ENCODE measurements around the gene DMD.

Gene DMD

DNA sequence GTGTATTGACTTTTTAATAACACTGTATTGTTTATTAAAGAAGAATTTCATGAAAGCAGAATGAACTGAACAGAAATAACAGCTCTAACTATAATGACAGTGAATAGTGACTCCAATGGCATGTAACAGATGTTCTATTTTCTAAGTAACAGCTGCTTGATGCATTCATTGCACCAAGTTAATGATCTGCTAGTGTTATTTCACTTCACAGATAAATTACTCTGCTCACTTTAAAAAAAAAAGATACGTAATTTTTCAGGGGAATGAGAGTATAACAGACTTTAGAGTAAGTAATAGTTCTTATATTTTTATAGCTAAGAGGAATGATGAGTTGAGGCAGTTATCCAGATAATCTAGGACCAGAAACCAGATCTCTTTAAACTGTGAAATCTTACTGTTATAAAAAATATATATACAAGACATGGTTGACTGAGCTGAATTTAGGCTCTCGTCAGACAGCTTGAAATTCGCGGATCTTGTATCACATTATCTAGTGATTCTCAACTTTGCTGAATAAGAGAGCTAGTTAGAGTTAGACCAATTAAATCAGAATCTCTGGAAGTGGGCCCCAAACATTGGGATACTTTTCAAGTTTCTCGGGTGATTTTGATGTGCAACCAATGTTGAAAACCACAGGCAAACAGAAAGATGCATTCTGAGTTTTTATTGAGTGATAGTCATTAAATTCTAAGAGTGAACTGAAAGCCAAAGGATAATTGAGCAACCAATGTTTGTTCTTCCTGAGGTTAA, 840.7 kb downstream of the DMD start:
- TF ChIP-seq FOXP2 (optimal IDR thresholded peaks at IDR 0.05; ENCODE audit: borderline replicate concordance, extremely low read depth, extremely low read length, insufficient read depth) (no peak), POLR2AphosphoS5 (IDR thresholded peaks at IDR 0.05; ENCODE audit: low read depth, low read length) (no peak), SIN3A (IDR thresholded peaks at IDR 0.05; ENCODE audit: borderline replicate concordance, insufficient read depth, low read length) (no peak), TAF1 (IDR thresholded peaks at IDR 0.05; ENCODE audit: borderline replicate concordance, insufficient read depth, low read length) (no peak)
- TF ChIP-seq, protein P1, sequence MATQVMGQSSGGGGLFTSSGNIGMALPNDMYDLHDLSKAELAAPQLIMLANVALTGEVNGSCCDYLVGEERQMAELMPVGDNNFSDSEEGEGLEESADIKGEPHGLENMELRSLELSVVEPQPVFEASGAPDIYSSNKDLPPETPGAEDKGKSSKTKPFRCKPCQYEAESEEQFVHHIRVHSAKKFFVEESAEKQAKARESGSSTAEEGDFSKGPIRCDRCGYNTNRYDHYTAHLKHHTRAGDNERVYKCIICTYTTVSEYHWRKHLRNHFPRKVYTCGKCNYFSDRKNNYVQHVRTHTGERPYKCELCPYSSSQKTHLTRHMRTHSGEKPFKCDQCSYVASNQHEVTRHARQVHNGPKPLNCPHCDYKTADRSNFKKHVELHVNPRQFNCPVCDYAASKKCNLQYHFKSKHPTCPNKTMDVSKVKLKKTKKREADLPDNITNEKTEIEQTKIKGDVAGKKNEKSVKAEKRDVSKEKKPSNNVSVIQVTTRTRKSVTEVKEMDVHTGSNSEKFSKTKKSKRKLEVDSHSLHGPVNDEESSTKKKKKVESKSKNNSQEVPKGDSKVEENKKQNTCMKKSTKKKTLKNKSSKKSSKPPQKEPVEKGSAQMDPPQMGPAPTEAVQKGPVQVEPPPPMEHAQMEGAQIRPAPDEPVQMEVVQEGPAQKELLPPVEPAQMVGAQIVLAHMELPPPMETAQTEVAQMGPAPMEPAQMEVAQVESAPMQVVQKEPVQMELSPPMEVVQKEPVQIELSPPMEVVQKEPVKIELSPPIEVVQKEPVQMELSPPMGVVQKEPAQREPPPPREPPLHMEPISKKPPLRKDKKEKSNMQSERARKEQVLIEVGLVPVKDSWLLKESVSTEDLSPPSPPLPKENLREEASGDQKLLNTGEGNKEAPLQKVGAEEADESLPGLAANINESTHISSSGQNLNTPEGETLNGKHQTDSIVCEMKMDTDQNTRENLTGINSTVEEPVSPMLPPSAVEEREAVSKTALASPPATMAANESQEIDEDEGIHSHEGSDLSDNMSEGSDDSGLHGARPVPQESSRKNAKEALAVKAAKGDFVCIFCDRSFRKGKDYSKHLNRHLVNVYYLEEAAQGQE (IDR thresholded peaks at IDR 0.05; ENCODE audit: insufficient read depth in 1 of 2, low read depth in 2 of 2, low read length in 2 of 2): no peak

DNA sequence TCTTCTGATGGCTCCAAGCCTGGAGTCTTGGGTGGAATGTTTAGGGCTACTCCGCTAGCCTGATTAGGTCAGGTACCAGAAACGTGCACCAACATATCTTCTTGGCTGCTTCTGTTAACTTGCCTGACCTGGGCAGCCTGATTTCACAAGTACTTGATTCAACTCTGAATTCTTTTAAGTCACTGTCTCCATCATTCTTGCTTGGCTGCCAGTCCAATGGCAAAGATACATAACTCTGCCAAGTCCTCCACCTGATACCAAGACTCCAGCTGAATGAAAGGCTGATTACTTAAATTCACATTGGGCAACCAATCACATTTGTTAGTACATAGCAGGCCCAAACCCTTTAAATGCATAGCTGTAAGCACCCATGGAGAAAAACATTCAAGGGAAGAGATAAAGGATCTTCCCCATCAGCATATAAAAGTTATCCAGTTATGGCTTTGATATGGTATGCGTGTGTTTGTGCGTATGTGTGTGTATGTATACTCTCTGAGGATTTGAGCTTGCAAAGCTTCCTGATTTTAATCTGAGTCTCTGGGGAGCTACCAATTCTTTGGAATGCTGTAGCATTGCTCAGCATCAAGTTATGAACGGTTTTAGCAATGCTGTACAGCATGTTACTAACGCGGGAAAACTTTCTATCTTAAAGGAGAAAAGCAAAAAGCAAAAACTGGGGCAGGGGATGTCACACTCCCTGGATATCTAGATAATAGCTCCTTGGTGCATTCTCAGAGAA, 917.2 kb downstream of the DMD start:
- no peak for TF ChIP-seq SIN3A (IDR thresholded peaks at IDR 0.05; ENCODE audit: borderline replicate concordance, insufficient read depth, low read length)
- TF ChIP-seq TAF1 (IDR thresholded peaks at IDR 0.05; ENCODE audit: borderline replicate concordance, insufficient read depth, low read length): no peak
- TF ChIP-seq FOXP2 (optimal IDR thresholded peaks at IDR 0.05; ENCODE audit: borderline replicate concordance, extremely low read depth, extremely low read length, insufficient read depth): no peak
- TF ChIP-seq POLR2AphosphoS5 (IDR thresholded peaks at IDR 0.05; ENCODE audit: low read depth, low read length): no peak
- TF ChIP-seq, protein P1 (IDR thresholded peaks at IDR 0.05; ENCODE audit: insufficient read depth in 1 of 2, low read depth in 2 of 2, low read length in 2 of 2): no peak

DNA sequence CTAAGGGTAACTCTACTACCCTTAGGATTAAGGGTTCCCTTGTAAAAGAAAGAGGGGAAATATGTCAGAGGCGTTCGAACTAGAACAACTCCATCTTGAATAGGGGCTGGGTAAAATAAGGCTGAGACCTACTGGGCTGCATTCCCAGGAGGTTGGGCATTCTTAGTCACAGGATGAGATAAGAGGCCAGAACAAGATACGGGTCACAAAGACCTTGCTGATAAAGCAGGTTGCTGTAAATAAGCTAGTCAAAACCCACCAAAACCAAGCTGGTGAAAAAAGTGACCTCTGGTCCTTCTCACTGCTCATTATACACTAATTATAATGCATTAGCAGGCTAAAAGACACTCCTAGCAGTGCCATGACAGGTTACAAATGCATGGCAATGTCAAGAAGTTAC, 922.0 kb downstream of the DMD start:
- TF ChIP-seq, protein P1 (IDR thresholded peaks at IDR 0.05; ENCODE audit: insufficient read depth in 1 of 2, low read depth in 2 of 2, low read length in 2 of 2): no peak
- TF ChIP-seq POLR2AphosphoS5 (IDR thresholded peaks at IDR 0.05; ENCODE audit: low read depth, low read length): no peak
- TF ChIP-seq SIN3A (IDR thresholded peaks at IDR 0.05; ENCODE audit: borderline replicate concordance, insufficient read depth, low read length): no peak
- no peak for TF ChIP-seq FOXP2 (optimal IDR thresholded peaks at IDR 0.05; ENCODE audit: borderline replicate concordance, extremely low read depth, extremely low read length, insufficient read depth)
- TF ChIP-seq TAF1 (IDR thresholded peaks at IDR 0.05; ENCODE audit: borderline replicate concordance, insufficient read depth, low read length): no peak

DNA sequence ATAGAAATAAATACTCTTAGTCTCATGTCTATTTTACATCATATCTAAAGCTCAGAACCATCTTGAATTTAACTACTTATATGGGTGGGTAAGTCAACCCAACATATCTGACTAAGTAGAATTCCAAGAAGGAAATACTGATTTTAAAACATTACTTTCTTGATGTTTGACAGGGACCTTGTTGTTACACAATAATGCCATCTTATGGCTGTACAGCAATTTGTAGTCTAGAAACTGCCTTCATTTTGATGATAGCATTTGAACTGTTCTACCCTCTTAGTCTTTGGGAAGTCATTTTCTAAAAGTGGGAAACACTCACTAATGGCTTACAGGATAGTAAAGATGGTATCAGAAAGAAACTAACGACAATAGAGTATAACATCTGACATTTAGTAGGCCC, 929.5 kb downstream of the DMD start:
- TF ChIP-seq, protein P1 (IDR thresholded peaks at IDR 0.05; ENCODE audit: insufficient read depth in 1 of 2, low read depth in 2 of 2, low read length in 2 of 2): no peak
- no peak for TF ChIP-seq POLR2AphosphoS5 (IDR thresholded peaks at IDR 0.05; ENCODE audit: low read depth, low read length)
- TF ChIP-seq SIN3A (IDR thresholded peaks at IDR 0.05; ENCODE audit: borderline replicate concordance, insufficient read depth, low read length): no peak
- TF ChIP-seq TAF1 (IDR thresholded peaks at IDR 0.05; ENCODE audit: borderline replicate concordance, insufficient read depth, low read length): no peak
- no peak for TF ChIP-seq FOXP2 (optimal IDR thresholded peaks at IDR 0.05; ENCODE audit: borderline replicate concordance, extremely low read depth, extremely low read length, insufficient read depth)
